ENCODE data around the gene OTOA.
"Not testable (repeated sequence)": the region's sequence is repeated elsewhere in the genome, so short reads cannot be mapped to it uniquely, and the experiment has no call there.

Gene OTOA

GRCh38 chr16:21683184-21683583 is 19.4 kb downstream of the OTOA start:
- no peak for DNase-seq

DNA sequence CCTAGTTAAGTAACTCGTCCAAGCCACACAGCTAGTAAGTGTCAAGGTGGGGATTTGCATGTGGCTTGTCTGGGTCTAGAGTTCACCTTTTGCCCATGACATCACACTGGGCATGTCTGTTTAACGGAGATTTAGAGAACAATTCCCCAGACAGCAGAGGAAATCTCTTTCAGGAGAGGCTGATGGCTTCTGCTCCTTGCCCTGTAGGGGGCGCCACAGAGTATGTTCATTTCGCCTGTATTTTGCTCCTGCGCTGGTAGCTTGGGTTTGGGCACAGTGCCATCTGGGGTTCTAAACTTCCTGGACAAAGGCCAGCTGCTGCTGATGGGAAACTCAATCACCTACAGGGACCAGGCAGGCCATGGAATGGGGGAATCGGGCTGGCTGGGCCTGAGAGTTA is 20.4 kb downstream of the OTOA start:
- peak in 1 of 4 experiments; percentile 7 for DNase-seq

DNA sequence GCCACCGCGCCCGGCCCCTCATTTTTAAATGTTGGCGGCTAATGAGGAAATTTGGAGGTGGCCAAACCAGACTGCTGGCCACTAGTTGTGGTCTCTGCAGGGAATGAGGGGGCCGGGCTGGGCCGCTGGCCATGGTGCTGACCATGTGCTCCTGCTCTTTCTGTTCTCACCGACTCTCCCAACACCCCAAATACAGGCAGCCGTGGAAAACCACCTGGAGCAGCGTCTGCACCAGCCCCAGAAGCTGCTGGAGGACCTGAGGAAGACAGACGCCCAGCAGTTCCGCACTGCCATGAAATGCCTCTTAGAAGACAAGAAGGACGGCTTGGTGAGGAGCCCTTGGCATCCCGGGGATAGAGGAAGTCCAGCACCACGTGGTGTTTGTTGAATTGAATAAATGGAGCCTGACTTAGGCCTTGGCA is 21.3 kb downstream of the OTOA start:
- no peak for DNase-seq

DNA sequence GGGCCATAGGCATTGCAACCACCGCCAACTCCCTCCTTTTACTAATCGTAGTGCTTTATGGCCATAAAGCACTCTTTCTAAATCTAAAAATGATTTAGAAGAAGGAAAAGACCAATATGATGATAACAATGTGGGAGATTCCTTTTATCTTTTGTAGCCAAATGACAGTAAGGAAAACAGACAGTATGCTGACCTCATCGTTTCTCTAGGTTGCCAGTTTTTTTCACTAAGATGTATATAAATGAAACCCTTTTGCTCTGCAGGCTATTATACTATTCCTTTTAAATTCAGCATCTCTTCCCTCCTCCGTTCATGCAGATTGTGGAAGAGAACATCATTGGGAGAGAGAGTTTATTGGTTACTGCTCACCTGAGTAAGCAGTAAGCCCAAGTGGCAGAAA is 25.3 kb downstream of the OTOA start:
- DNase-seq = no peak

DNA sequence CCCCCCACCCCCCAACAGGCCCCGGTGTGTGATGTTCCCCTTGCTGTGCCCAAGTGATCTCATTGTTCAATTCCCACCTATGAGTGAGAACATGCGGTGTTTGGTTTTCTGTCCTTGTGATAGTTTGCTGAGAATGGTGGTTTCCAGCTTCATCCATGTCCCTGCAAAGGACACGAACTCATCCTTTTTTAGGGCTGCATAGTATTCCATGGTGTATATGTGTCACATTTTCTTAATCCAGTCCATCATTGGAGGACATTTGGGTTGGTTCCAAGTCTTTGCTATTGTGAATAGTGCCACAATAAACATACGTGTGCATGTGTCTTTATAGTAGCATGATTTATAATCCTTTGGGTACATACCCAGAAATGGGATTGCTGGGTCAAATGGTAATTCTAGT is 27.2 kb downstream of the OTOA start:
- DNase-seq = not testable (repeated sequence)

DNA sequence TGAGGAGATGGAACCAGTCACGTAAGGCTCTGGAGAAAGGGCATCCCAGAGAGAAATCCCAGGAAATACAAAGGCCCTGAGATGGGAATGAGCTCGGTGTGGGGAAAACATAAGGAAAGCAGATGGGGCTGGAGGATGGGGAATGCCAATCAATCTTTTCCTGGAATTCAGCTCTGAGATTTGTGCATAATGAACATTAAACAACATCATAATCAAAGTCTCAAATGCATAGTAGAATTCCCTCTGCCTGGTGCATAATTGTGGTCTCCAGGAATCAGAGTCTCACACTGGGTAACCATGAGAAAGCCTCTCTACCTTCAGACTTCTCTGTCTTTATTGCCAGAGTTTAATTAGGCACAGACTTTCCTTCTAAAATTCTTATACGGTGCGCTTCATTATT is 30.8 kb downstream of the OTOA start:
- DNase-seq = no peak

GRCh38 chr16:21697032-21697431 is 33.3 kb downstream of the OTOA start:
- DNase-seq = no peak

- no peak for DNase-seq
Measured at GRCh38 chr16:21698169-21699032, 34.6 kb downstream of the OTOA start.

GRCh38 chr16:21701271-21701670 is 37.5 kb downstream of the OTOA start:
- DNase-seq = no peak

DNA sequence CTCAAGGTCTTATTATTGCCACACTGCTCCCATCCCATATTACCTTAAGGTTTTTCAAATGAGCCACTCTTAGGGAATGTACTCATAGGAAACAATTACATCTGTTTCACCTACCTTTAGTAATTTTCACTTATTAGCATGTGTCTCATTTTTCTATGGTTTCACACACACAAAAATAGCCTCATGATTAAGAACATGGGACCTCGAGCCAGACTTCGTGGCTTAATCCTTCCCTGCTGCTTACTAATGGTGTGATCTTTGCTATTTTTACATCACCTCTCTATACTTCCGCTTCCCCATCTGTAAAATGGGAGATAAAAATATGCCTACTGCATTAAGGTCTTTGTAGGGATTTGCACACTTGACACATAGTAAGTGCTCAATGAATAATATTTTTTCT is 38.5 kb downstream of the OTOA start:
- DNase-seq = no peak

DNA sequence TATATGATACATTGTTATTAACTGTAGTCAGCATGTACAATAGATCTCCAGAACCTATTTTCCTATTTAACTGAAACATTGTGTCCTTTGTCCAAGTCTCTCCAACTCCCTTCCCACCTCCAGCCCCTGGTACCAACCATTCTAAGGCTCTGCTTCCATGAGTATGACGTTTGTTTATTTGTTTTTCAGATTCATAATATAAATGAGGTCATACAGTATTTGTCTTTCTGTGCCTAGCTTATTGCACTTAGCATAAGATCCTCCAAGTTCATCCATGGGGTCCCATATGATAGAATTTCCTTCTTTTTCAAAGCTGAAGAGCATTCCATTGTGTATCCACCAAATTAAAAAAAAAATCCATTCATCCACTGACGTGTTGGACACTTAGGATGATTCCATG is 39.4 kb downstream of the OTOA start:
- DNase-seq = no peak

- DNase-seq = no peak
Measured at GRCh38 chr16:21703589-21704174, 39.9 kb downstream of the OTOA start.

GRCh38 chr16:21704266-21704665 is 40.5 kb downstream of the OTOA start:
- DNase-seq = no peak

DNA sequence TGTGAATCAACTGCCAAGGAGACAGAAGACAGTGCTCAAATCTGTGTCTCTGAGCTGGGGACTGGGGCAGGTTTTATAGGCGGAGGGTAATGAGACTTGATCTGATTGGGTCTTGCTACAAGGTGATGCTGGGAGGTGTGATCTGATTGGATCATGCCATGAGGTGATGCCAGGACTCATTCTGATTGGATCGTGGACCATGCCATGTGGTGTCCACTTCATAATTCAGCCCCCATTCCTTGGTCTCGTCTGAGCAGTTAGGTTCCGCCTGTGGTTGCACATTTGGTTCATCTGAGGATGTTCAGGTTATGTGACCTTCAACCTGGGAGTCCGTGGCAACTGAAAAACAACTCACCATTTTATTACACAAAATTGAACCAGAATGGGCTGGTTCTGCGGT is 41.0 kb downstream of the OTOA start:
- DNase-seq = no peak

GRCh38 chr16:21708533-21709115 is 44.9 kb downstream of the OTOA start:
- DNase-seq = peak; percentile 52 to 82 (median 64)

- no peak for DNase-seq
Measured at GRCh38 chr16:21710938-21711337, 47.2 kb downstream of the OTOA start.

DNA sequence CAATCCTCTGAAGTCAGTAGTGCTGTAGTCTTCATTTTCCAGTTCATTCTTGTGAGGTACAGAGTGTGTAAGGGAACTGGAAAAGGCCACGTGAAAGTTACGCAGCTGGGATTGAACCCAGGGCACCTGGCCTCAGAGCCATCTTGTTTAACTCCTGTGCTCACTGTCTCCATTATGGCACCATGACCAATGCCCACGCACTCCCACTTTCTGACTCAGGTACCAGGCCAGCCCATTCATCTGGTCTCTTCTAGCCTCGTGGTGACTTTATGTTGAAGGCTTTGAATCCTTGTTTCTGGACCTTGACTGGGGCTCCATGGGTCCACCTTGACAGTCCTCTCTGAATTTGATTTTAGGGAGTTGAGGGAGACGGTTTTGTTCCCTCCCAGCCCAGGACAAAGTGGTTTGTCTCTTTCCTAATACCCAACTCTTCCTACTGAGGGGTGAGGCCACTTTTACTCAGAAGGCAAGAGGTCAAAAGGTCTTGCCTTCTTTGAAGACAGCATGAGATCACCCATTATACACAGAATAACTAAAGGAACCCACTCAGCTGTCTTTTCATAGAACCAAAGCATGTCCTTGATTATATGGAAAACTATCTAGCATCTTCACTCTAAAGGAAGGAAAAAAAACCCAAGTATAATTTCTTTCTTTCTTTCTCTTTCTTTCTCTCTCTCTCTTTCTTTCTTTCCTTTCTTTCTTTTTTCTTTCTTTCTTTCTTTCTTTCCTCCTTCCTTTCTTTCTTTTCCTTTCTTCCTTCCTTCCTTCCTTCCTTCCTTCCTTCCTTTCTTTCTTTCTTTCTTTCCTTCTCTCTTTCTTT is 50.0 kb downstream of the OTOA start:
- DNase-seq = no peak

DNA sequence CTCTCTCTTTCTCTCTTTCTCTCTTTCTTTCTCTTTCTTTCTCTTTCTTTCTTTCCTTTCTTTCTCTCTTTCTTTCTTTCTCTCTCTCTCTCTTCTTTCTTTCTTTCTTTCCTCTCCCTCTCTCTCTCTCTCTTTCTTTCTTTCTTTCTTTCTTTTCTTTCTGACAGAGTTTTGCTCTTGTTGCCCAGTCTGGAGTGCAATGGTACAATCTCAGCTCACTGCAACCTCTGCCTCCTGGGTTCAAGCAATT is 50.5 kb downstream of the OTOA start:
- not testable (repeated sequence) for DNase-seq

- DNase-seq = no peak
Measured at GRCh38 chr16:21717608-21718007, 53.8 kb downstream of the OTOA start.

GRCh38 chr16:21719283-21719682 is 55.5 kb downstream of the OTOA start:
- DNase-seq = no peak

GRCh38 chr16:21720533-21720932 is 56.8 kb downstream of the OTOA start:
- DNase-seq = no peak

DNA sequence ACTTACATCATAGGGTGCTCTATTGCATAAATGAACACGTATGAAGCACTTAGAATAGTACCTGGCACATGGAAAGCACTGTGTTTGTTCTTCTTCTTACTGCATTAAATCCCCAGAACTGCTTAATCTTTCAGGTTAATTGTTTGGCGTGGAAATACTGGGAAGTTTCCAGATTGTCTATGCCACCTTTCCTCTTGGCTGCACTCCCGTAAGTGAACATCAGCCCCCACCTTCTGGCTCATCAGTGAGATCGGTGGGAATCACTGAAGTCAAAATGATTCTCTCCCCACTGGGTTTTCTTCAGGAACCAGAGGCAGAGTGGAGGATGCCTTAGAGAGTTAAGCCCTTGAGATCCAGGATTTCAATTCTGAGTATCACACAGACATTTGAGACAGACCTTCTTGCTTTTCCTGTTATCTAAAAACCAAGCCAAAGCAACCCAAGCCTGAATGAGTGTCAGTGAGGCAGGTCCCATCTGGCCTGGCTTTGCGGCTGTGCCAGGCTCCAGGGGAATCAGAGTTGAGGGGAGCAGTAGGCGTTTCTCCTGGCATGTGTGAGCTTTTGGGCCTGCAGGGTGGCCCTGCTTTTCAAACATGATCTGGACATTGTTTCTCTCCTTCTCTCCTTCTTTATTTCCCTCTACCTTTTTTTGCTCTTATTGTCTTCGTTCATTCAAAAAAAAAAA is 59.1 kb downstream of the OTOA start:
- no peak for DNase-seq

DNA sequence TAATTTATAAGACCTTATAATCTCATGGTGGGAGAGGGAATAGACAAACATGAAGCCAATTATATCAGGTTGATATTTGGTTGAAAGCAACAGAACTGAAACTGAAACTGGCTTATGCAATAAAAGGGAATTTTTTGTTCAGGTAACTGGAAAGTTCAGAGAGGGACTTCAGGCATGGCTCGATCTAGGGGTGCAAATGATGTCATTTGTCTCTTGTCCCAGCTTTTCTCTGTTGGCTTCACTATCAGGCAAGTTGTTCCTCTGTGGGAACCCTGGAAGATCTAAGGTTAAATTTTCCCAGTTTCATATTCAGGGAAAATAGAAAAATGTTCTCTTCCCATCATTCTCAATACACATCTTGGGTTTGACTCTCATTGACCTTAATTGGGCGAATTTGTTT is 59.8 kb downstream of the OTOA start:
- DNase-seq = no peak
